Retinal pigment epithelial cell (primary cell): ENCODE data around the gene MRPL38.
A peak's percentile ranks its signal among the peaks of the same experiment; 100 is the strongest.
"Not testable (repeated sequence)": the region's sequence is repeated elsewhere in the genome, so short reads cannot be mapped to it uniquely, and the experiment has no call there.

Source experiments
- DNase-seq: peaks from one replicate; pipeline ENCODE4 v3.0.0-alpha.2; 2010; ENCODE audit warnings: low read depth
- H3K4me3 ChIP-seq: 2 replicates; pipeline ENCODE4 v1.5.1; 2011; ENCODE audit warnings: mild to moderate bottlenecking, low read length, control low read depth, moderate library complexity
- CTCF ChIP-seq: conservative IDR thresholded peaks from 2 replicates; pipeline ENCODE4 v1.5.1; 2011; ENCODE audit warnings: low read depth, low read length, control low read depth, inconsistent platforms

Gene MRPL38

GRCh38 chr17:75891605-75892555 lies 12.8 kb downstream of the MRPL38 start:
- no peak for DNase-seq
- peak; percentile 2 for TF ChIP-seq CTCF
- no peak overlapping the region for H3K4me3 ChIP-seq

GRCh38 chr17:75891022-75891604 lies 13.6 kb downstream of the MRPL38 start:
- TF ChIP-seq CTCF: no peak
- DNase-seq: no peak

DNA sequence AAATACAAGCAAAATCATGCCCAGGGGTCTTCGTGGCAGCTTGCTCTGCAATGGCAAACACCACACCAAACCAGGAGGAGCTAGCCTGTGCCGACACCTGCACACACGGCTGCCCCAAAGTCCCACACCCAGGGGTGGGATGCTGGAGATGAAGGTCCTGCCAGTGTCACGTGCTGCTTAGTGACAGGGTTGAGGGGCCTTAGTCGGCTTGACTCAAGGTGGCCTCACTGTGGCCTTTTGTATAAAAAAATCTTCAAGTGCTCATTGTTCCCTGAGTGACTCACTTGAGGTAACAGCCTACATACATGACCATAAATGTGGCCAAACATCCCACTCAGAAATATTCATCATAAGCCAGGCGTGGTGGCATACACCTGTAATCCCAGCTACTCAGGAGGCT lies 15.2 kb downstream of the MRPL38 start:
- DNase-seq: no peak
- no peak for TF ChIP-seq CTCF

More at GRCh38 chr17:75891022-75891604, 13.6 kb downstream of the MRPL38 start:
- no peak overlapping the region for H3K4me3 ChIP-seq

GRCh38 chr17:75888484-75888883 lies 16.2 kb downstream of the MRPL38 start:
- H3K4me3 ChIP-seq: no peak overlapping the region
- TF ChIP-seq CTCF: no peak
- DNase-seq: no peak

More for the DNA sequence above, 15.2 kb downstream of the MRPL38 start:
- H3K4me3 ChIP-seq: no peak overlapping the region

DNA sequence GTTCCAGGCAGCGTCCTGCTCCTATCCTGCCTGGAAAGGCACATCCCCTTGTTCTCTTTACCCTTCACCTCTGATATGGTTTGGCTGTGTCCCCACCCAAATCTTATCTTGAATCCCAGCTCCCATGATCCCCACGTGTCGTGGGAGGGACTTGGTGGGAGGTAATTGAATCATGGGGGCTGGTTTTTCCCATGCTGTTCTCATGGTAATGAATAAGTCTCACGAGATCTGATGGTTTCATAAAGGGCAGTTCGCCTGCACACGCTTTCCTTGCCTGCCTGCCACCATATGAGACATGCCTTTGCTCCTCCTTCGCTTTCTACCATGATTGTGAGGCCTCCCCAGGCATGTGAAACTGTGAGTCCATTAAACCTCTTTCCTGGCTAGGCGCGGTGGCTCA lies 18.8 kb downstream of the MRPL38 start:
- not testable (repeated sequence) for DNase-seq, H3K4me3 ChIP-seq

- no peak for TF ChIP-seq CTCF
- no peak overlapping the region for H3K4me3 ChIP-seq
- DNase-seq: no peak
Measured at GRCh38 chr17:75885431-75885830, 19.3 kb downstream of the MRPL38 start.

DNA sequence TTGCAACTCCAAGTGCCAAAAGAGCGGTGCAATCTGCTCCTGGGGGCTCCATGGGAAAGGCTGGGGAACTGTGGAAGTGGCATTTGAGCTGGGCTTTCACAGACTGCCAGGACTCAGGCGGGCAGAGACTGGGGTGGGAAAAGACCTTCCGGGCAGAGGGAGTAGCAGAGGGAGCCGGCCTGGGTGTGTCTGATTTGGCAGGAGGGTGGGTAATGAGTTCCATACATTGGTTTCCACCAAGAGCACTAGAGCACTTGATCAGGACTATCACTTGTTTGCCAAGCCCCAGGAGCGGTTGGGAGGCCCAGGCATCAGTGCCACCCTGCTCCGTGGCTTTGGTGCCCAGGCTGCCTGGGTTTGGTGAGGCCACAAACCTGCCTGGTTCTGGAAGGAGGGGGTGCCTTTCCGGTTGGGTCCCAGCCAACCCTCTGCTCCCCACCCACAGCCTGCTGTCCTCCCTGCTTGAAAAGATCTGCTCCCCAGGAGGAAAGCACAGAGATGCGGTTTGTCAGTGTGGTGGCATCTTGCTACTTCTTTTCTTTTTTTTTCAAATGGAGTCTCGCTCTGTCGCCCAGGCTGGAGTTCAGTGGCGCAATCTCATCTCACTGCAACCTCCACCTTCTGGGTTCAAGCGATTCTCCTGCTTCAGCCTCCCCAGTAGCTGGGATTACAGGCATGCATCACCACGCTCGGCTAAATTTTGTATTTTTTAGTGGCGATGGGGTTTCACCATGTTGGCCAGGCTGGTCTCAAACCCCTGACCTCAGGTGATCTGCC lies 22.8 kb downstream of the MRPL38 start:
- TF ChIP-seq CTCF: no peak
- H3K4me3 ChIP-seq: no peak overlapping the region
- no peak for DNase-seq
